Mesenteric fat pad (tissue), 1 donor: ENCODE measurements around the gene CHAT. TPM values are rescaled to one million over a fixed set of nuclear protein-coding genes. Genes with fewer than 3 reads are reported as not detected.
"Not testable (repeated sequence)": the region's sequence is repeated elsewhere in the genome, so short reads cannot be mapped to it uniquely, and the experiment has no call there.

Experiments
- DNase-seq: peaks from one replicate; pipeline ENCODE4 v3.0.0-alpha.2; 2020; ENCODE audit warnings: low spot score
- total RNA-seq: library from RNA; stranded (reverse); fragmentation: NEBNext Ultra II Directional; extraction: Animal tissue kit (Norgen Biotek cat#: 25700); gene quantifications from one replicate; pipeline ENCODE4 v1.2.1, GENCODE V29; 2021
- donor health status: DM: yes; HTN: yes; CAD: no.

The CHAT gene
- total RNA-seq, 1 donor from 2014 or later: not detected

GRCh38 chr10:49679480-49679893 is 65.7 kb downstream of the CHAT start, which contains the start of gene C10orf53:
Gene C10orf53, plus strand, starts transcription at chr10:49679651. Its CDS starts 47 bp downstream, at chr10:49679698.
- DNase-seq: no peak

DNA sequence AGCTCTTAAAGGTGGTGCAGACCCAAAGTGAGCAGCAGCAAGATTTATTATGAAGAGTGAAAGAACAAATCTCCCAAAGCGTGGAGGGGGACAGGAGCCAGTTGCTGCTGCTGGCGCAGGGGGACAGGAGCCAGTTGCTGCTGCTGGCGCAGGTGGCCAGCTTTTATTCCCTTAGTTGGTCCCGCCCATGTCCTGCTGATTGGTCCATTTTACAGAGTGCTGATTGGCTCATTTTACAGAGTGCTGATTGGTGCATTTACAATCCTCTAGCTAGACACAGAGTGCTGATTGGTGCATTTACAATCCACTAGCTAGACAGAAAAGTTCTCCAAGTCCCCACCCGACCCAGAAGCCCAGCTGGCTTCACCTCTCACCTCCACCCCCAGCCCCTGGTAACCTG is 68.6 kb downstream of the CHAT start:
- DNase-seq: not testable (repeated sequence)

GRCh38 chr10:49682879-49683278 is 69.0 kb downstream of the CHAT start:
- no peak for DNase-seq

DNA sequence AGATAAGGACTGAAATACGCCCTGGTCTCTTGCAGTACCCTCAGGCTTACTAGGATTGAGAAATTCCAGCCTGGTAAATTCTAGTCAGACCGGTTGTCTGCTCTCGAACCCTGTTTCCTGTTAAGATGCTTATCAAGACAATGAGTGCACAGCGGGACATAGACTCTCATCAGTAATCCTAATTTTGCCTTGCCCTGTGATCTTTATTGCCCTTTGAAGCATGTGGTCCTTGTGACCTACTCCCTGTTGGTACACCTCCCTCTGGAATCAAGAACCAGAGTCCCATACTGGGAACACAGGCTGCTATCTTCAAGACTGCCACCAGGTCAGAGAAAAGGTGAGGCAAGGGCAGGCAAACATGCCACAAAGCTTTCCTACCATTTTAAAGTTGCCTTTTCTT is 72.8 kb downstream of the CHAT start:
- no peak for DNase-seq

- DNase-seq: no peak
Measured at GRCh38 chr10:49688261-49688846, 74.5 kb downstream of the CHAT start.

DNA sequence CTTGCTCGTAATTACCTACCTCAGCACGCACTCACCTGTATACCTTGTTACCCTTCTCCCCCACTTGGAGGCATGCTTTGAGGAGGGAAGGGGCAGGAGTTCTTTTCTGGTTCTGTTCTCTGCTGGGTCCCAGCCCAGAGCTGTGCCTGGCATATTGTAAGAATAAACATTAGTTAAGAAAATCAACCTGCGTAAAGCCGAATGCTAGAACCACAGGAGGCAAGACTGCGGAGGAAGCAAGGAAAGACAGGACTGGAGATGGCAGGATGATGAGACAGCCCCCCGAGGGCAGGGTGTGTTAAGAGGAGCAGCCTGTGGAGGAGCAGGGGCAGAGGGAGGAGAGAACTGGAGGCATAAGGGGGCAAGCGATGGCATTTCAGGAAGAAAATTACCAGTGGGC is 75.1 kb downstream of the CHAT start:
- DNase-seq: no peak

DNA sequence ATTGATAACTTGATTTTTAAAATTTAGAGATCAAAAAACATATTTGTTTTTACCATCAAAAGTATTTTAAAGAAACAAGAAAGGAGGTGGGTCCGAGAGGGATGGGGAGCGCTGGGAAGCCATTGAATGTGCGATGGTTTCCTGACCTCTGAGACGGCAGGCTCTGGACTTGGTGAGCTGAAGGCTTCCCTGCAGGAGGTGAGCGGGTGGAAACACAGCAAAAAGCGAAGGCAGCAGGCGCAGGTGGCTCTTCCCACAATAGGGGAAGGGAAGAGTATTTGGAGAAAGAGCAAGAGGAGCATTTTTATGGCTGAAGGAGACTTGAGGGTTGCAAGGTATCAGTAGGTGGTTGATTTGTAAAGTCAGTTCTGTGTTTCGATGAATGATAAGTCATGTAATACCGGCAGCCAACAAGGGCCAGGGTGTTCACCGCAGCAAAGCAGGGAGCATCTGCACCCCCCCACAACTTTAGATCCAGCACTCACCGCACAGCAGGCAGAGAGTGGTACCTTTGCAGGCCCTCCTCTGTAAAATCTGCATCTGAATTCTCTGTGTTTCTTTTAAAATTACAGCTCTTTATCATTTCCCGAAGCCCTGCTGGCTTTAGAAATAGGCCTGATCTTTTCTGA is 76.2 kb downstream of the CHAT start:
- DNase-seq: no peak

DNA sequence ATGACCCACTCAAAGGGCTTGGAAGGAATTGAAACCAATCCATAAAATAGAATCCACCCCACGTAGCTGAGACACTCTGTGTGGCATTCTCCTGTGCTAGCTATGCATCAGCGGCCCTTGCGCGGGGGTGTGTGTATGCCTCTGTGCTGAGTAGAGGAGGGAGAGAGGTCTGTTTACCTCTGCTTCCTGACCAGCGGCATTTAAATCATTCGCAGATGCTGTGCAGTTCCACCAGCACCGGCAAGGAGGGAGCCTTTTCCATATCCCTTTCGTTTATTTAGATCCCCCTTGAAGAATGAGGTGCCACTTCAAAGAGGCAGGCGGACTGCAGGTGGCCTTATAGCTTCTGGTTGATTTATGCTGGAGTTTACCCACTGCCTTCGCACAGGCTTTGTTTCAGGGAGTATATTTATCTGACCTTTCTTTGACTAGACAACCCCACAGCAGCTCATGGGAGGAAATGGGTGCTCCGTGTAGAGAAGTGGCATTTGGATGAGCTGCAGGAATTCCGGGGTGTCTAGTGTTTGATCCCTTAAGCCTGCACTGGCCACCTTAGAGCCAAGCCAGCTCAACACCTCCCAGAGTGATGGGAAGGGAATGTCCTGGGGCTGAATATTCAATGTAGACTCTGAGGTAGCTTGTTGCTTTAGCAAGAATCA is 77.0 kb downstream of the CHAT start:
- no peak for DNase-seq

GRCh38 chr10:49691588-49691987 is 77.8 kb downstream of the CHAT start:
- no peak for DNase-seq

- no peak for DNase-seq
Measured at GRCh38 chr10:49694466-49694865, 80.6 kb downstream of the CHAT start.

GRCh38 chr10:49696311-49696710 is 82.5 kb downstream of the CHAT start:
- no peak for DNase-seq

GRCh38 chr10:49698679-49699078 is 84.8 kb downstream of the CHAT start:
- no peak for DNase-seq

DNA sequence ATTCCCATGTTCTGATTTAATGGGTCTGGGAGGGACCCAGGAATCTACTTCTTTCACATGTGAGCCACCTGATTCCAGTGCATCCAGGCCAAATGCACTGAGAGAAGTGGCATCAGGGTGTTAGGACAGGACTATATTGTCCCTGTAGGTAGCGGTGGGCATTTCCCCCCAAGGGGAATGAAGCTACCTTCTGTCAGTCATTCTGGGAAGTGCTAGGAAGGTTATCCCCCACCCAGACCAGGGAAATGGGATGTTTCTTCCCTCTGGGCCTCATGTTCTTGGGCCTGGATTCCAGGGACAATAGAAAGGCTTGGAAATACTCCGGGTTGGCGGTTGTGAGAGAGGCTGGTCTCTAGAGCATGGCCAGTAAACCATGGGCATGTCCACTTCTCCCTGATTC is 86.4 kb downstream of the CHAT start:
- no peak for DNase-seq

GRCh38 chr10:49700997-49701396 is 87.2 kb downstream of the CHAT start:
- DNase-seq: no peak

DNA sequence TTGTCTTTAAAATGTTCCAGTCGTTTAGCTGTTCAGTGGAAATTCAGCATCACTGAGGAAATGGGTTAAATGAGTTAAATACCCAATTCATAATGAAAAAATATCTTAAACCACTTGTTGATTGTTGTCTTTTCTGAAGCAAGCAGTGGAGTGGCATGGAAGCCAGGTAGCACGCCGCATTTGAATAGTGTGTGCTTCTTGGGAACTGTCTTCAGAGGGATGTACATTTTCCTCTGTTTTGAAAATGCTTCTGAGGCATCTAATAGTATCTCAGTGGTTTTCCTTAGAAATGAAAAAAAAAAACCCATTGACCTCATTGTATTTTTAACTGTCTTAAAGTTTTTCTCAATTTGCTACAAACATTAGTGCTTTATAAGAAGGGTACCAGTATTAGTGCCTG is 93.7 kb downstream of the CHAT start:
- no peak for DNase-seq

GRCh38 chr10:49709934-49710333 is 96.1 kb downstream of the CHAT start:
- no peak for DNase-seq

- no peak for DNase-seq
Measured at GRCh38 chr10:49710966-49711365, 97.1 kb downstream of the CHAT start.

GRCh38 chr10:49711481-49711880 is 97.6 kb downstream of the CHAT start:
- DNase-seq: no peak

- no peak for DNase-seq
Measured at GRCh38 chr10:49713266-49713665, 99.4 kb downstream of the CHAT start.
